HG02610 (cell line): ENCODE results near the gene KLHDC3.
"Not testable (repeated sequence)": the region's sequence is repeated elsewhere in the genome, so short reads cannot be mapped to it uniquely, and the experiment has no call there.

Source experiments
- ATAC-seq: cut with Tn5 transposase; IDR thresholded peaks from one replicate; pipeline ENCODE4 v1.9.1; 2021; ENCODE audit warnings: mild to moderate bottlenecking, moderate library complexity; ENCODE audit not compliant: unreplicated experiment

KLHDC3 gene

GRCh38 chr6:43021270-43022047, 7.4 kb downstream of the KLHDC3 start, which contains the start of gene RRP36:
RRP36 (plus strand) TSS chr6:43021623; CDS start chr6:43021655, 32 bp downstream.
- ATAC-seq = peak; percentile 83

- no peak for ATAC-seq
Measured at GRCh38 chr6:43024436-43024835, 10.4 kb downstream of the KLHDC3 start.

- no peak for ATAC-seq
Measured at GRCh38 chr6:43026365-43026764, 12.3 kb downstream of the KLHDC3 start.

GRCh38 chr6:43029120-43029519, 15.1 kb downstream of the KLHDC3 start:
- no peak for ATAC-seq

GRCh38 chr6:43032326-43032725, 18.3 kb downstream of the KLHDC3 start:
- ATAC-seq = no peak

GRCh38 chr6:43033496-43034189, 19.6 kb downstream of the KLHDC3 start:
- ATAC-seq = no peak

GRCh38 chr6:43034190-43034525, 20.1 kb downstream of the KLHDC3 start:
- ATAC-seq = no peak

- ATAC-seq = no peak
Measured at GRCh38 chr6:43035495-43036194, 21.6 kb downstream of the KLHDC3 start.

GRCh38 chr6:43036712-43037111, 22.7 kb downstream of the KLHDC3 start:
- ATAC-seq = no peak

- no peak for ATAC-seq
Measured at GRCh38 chr6:43037197-43037596, 23.1 kb downstream of the KLHDC3 start.

GRCh38 chr6:43037706-43038105, 23.7 kb downstream of the KLHDC3 start:
- ATAC-seq = no peak

- ATAC-seq = no peak
Measured at GRCh38 chr6:43038727-43039126, 24.7 kb downstream of the KLHDC3 start.

GRCh38 chr6:43040542-43041257, 26.7 kb downstream of the KLHDC3 start:
- ATAC-seq = no peak

- ATAC-seq = not testable (repeated sequence)
Measured at GRCh38 chr6:43041475-43041874, 27.4 kb downstream of the KLHDC3 start.

- no peak for ATAC-seq
Measured at GRCh38 chr6:43043310-43043709, 29.3 kb downstream of the KLHDC3 start.

- no peak for ATAC-seq
Measured at GRCh38 chr6:43045371-43045930, 31.4 kb downstream of the KLHDC3 start.

- ATAC-seq = no peak
Measured at GRCh38 chr6:43047998-43048397, 33.9 kb downstream of the KLHDC3 start.

- no peak for ATAC-seq
Measured at GRCh38 chr6:43050981-43051380, 36.9 kb downstream of the KLHDC3 start.

- ATAC-seq = no peak
Measured at GRCh38 chr6:43052225-43052841, 38.3 kb downstream of the KLHDC3 start.

GRCh38 chr6:43052842-43053544, 38.9 kb downstream of the KLHDC3 start:
- ATAC-seq = peak; percentile 11
